ENCODE results near the gene KCNQ5. TPM values are rescaled to one million over a fixed set of nuclear protein-coding genes. Genes with fewer than 3 reads are reported as not detected.

Gene KCNQ5
- total RNA-seq, 1 experiment from 2014 or later: 0.07 TPM

- no peak overlapping the region for H3K27ac Mint-ChIP-seq
- Histone ChIP-seq H3K9me3 (ENCODE audit: control insufficient read depth, low read depth, low read length) (no peaks in the 10 kb centered on the region), H3K23me2 (ENCODE audit: insufficient read length, low read depth, low read length, poor library complexity, severe bottlenecking) (no peaks in the 10 kb centered on the region), H2BK5ac (ENCODE audit: insufficient read length, low read length) (no peak overlapping the region), H4K91ac (ENCODE audit: insufficient read length, low read depth, low read length) (no peak overlapping the region), H2BK12ac (ENCODE audit: insufficient read length, low read depth, low read length) (no peak overlapping the region), H3K27ac (ENCODE audit: insufficient read length, low read depth, low read length) (no peak overlapping the region), H3K14ac (ENCODE audit: insufficient read depth, low read length) (no peak overlapping the region), H3K4me1 (ENCODE audit: insufficient read depth, low read length) (no peaks in the 10 kb centered on the region), H3K56ac (ENCODE audit: insufficient read length, low read depth, low read length) (no peak overlapping the region), H4K5ac (ENCODE audit: insufficient read length, low read depth, low read length) (no peak overlapping the region), H4K20me1 (ENCODE audit: control insufficient read depth, insufficient read depth, insufficient read length) (no peaks in the 10 kb centered on the region), H3K18ac (ENCODE audit: insufficient read length, low read depth, low read length) (no peak overlapping the region), H2AK5ac (ENCODE audit: insufficient read length, low read length) (no peak overlapping the region), H2AFZ (ENCODE audit: low read length) (no peak overlapping the region), H3K9ac (ENCODE audit: extremely low read depth, insufficient read length, low read length) (no peak overlapping the region), H3K4ac (ENCODE audit: low read depth, low read length) (no peak overlapping the region), H3K27me3 (ENCODE audit: insufficient read depth, low read length) (no peaks in the 10 kb centered on the region), H2BK20ac (ENCODE audit: low read depth, low read length, poor library complexity, severe bottlenecking) (no peak overlapping the region), H3T11ph (ENCODE audit: low read length) (no peak overlapping the region), H2BK15ac (ENCODE audit: low read depth, low read length) (no peak overlapping the region), H3K4me2 (ENCODE audit: insufficient read depth, insufficient read length, low read length) (no peak overlapping the region), H3K79me1 (ENCODE audit: insufficient read depth, low read depth, low read length, poor library complexity, severe bottlenecking) (no peaks in the 10 kb centered on the region), H3K79me2 (ENCODE audit: insufficient read depth, low read length) (no peaks in the 10 kb centered on the region), H3K23ac (ENCODE audit: insufficient read length, low read depth, low read length) (no peak overlapping the region), H4K8ac (replicated peaks; ENCODE audit: insufficient read length, low read depth, low read length) (no peak overlapping the region), H2BK120ac (ENCODE audit: low read depth, low read length, poor library complexity, severe bottlenecking) (no peak overlapping the region)
- H3K4me1 Mint-ChIP-seq: no peaks in the 10 kb centered on the region
- no peak overlapping the region for H3K4me3 Mint-ChIP-seq
- H3K9me3 Mint-ChIP-seq: no peaks in the 10 kb centered on the region
- no peaks in the 10 kb centered on the region for H3K27me3 Mint-ChIP-seq (ENCODE audit: low read depth)
- DNase-seq: no peak
- H3K36me3 Mint-ChIP-seq (ENCODE audit: insufficient read depth in 1 of 3, low read depth in 3 of 3): no peaks in the 10 kb centered on the region
- no peak for TF ChIP-seq CTCF (conservative IDR thresholded peaks at IDR 0.05)
These were observed 227.5 kb downstream of the KCNQ5 start for GRCh38 chr6:72849346-72849745.

Data from H9 (cell line).